Subcutaneous adipose tissue (tissue), 4 donors: ENCODE data around the gene APOLD1. TPM values are rescaled to one million over a fixed set of nuclear protein-coding genes. Genes with fewer than 3 reads are reported as not detected.

ENCODE experiments used
- CTCF ChIP-seq: fragments of 450-650 bp; IDR thresholded peaks from one replicate; pipeline ENCODE4 v1.5.1; 2016; ENCODE audit warnings: low read depth, mild to moderate bottlenecking, control low read depth, antibody characterized with exemption, moderate library complexity
- total RNA-seq, 4 donors: library from RNA; depleted of rRNA; stranded (reverse); fragments of >200 nt; gene quantifications; one replicate each; pipeline ENCODE4 v1.1.0, GENCODE V29; 2016

APOLD1 gene
- total RNA-seq, 4 donors from 2014 or later: 57.3 to 281 (median 206) TPM

GRCh38 chr12:12812618-12813119 lies 27.2 kb downstream of the APOLD1 start:
- no peak for TF ChIP-seq CTCF

GRCh38 chr12:12813120-12814101 lies 28.0 kb downstream of the APOLD1 start, which contains the start of gene DDX47:
Gene DDX47 (plus strand): TSS chr12:12813346. CDS start chr12:12813368, 22 bp downstream.
- TF ChIP-seq CTCF: no peak

GRCh38 chr12:12817616-12818015 lies 32.2 kb downstream of the APOLD1 start:
- TF ChIP-seq CTCF: no peak

GRCh38 chr12:12818701-12819100 lies 33.2 kb downstream of the APOLD1 start:
- TF ChIP-seq CTCF: no peak

- TF ChIP-seq CTCF: no peak
Observed at GRCh38 chr12:12819221-12819620, 33.8 kb downstream of the APOLD1 start.

GRCh38 chr12:12819752-12820311 lies 34.4 kb downstream of the APOLD1 start:
- TF ChIP-seq CTCF: no peak

- TF ChIP-seq CTCF: no peak
Observed at GRCh38 chr12:12821975-12822374, 36.5 kb downstream of the APOLD1 start.
